GM19099 (cell line): ENCODE results near the gene ANGPT4.

Source experiments
- POLR2A ChIP-seq: IDR thresholded peaks from 3 replicates; pipeline ENCODE4 v1.6.1; 2011; ENCODE audit warnings: low read depth; ENCODE audit not compliant: insufficient read length; ENCODE audit errors: extremely low read depth

Gene ANGPT4

DNA sequence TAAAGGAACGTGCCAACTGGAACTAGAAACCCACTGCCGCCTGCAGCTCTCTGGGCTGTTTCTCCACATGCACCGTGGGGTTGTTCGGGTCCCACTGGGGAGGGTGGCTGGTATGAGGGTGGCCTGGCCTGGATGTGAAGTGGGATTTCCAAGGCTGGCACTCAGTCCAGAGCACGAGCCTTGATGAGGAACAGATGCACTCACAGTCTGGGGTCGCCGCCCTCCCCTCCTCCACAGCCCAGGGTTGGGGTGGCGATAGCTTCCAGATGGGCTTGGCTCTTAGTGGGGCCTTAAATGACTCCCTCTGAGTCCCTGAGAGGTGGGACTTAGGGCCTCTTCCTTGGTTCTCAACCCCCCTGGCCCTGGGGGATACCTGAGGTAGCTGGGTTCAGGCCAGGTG, 30.7 kb upstream of the ANGPT4 start:
- no peak for TF ChIP-seq POLR2A

DNA sequence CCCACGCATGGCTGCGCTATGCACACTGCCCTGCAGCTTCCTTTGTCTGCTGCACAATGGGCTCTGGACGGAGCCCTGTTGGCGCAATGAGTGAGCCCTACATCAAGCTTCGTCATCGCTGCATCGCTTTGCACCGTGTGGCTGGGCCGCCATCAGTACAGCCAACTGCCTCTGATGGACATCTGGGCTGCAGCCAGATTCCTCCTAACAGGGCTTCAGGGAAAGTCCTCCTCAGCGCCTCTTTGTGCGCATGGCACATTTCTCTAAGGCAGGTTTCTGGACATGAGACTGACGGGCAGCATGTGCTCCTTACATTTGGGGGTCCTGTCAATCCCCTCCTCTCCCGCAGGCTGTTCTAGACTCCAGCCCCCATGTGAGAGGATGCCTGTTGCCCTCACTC, 29.7 kb upstream of the ANGPT4 start:
- no peak for TF ChIP-seq POLR2A

DNA sequence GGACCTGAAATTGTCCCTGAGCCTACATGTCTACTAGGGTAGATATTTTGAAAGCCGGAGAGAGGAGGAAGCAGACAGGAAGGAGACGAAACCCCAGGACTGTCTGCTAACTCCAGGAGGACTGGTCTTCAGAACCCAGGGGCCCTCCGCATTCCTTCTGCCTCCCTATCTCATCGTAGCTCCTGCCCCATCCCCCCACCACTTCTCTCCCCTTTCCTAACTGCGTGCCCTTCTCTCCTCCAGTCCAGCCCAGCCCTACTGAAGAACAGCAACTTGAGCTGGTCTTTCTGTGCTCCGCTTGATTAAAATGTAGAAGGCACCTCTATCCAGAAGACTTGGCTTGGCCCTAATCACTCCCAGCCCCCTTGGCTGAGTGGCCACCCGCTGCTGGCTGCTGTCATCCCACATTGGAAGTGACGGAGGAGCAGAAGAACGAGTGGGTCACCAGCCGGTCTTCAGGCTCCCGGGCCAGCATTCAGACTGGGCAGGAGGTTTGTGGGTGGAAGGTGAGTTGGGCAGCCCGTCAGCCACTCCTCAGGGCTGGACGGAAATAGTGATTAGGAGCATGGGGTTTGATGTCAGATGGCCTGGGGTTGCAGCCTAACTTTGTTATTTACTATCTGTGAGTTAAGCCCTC, 28.8 kb upstream of the ANGPT4 start:
- no peak for TF ChIP-seq POLR2A

DNA sequence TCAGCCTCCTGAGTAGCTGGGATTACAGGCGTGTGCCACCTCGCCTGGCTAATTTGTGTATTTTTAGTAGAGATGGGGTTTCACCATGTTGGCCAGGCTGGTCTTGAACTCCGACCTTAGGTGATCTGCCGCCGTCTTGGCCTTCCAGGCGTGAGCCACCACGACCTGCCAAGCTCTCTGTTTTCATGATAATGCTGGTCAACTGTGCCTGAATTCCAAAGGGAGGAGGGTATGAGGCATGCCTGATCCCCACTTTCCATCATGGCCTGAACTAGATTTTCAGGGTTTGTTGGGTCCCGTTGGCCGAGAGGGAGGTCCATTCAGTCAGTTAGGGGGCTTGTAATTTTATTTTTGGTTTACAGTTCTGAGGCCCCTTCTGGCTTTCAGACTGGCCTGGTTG, 28.0 kb upstream of the ANGPT4 start:
- no peak for TF ChIP-seq POLR2A

DNA sequence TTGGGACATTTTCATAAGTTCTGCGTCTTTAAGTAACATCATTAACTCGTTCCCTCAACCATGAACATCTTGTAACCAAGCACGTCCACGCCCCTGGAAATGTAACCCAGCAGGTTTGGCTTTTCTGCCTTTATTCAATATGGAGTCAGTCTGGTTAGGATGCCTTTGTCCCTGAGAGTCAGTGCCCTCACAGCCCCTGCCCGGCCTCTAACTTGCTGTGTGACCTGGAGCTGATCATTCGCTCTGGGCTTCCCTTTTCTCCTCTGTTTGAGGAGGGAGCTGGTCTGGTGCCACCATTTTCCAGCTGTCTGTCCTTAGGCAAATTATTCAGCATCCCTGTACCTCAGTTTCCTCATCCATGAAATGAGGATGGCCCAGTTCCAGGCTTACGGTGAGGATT, 26.5 kb upstream of the ANGPT4 start:
- TF ChIP-seq POLR2A, result no peak

DNA sequence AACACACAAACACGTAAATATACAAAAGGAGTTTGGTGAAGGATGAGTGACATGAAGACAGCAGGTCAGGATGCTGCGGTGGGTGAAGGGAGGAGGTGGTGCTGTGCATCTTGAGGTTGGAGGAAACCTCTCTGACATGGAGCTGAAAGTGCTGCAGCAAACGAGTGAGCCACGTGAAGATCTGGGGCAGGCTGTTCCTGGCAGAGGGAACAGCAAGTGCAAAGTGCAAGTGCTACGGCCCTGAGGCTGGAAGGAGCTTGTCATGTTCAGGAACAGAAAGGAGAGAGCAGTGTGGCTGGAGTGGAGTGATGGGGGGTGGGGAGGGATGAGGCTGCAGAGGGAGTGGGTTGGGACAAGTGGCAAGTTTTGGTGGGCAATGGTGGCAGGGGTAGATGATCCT, 24.8 kb upstream of the ANGPT4 start:
- no peak for TF ChIP-seq POLR2A

DNA sequence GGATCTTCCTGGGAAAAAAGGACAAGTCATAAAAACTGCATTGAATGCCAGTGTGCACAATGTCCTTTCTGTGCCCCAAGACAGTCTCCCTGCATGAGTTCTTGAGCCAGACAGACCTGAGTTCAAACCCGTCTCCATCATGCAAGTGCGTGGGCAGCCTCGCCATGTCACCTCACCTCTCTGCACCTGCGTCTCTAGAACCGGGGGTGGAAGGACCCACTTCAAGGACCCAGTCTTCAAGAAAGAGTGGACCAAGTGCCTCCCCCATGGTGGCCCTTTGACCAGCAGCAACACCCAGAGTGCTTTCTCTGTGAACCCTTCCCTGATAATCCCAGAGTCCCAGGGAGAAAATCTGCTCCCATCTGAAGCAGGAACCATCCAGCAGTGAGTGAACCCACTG, 23.5 kb upstream of the ANGPT4 start:
- TF ChIP-seq POLR2A, result no peak

DNA sequence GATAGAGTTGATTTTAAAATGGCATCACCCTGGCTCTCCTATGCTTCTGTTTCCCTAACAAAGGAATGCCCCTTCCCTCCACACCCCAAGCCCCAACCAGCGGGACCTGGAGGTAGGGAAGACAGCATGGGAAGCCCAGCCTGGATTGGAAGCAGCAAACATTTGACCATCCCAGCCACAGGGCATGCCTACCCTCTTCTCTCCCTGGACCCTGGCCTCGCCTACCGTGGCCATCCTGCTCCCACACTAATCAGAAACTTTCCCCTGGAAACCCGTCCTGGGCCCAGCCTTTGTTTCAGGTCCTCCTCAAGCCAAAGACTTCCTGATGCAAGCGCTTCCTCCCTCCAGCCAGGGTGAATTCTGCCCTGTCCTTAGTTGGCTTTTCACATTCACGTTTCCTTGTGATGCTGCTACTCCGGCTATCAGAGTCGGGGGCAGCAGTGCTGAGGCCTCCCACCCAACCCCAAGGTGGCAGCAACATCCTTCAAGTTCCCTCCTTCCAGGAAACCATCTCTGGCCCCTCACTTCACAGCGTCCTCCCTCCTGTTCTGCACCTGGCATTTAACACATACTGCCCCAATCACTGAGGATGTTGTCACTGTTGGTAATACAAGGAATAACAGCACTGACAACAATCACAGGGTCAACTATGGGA, 18.2 kb upstream of the ANGPT4 start:
- TF ChIP-seq POLR2A, result no peak

DNA sequence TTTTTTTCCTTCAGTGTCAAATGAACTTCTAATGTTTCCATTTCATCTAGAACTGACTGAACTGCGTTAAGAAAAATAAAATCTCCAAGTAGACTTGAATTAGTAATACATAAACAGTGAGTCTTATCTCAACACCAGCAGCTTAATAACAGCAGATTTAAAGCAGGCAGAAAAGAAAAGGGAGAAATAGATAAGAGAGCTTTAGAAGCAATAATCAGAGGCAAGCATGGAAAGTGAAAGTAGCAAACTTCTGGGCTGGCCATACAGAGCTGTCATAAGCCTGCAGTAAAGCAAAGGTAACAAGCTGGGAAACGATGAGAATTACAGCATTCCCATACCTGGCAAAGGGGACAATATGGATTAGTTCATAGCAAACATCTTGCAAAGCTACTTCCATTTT, 16.9 kb upstream of the ANGPT4 start:
- TF ChIP-seq POLR2A, result no peak

DNA sequence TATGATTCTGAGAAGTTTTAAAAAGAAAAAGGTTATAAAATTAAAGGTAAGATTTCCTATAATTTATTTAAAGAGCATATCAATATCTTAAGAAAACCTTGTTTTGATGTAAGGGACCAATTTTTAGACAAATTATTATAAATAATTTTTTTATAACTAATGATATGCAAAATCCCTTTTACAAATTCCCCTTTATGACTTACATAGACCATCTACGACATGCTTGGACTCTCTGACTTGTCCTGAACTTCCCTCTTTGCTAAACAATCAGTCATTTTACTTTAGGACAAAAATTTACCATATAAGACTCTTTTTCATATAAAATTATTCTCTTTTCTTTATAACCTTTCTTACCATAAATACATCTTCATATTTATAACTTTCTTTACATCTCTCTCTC, 15.3 kb upstream of the ANGPT4 start:
- no peak for TF ChIP-seq POLR2A

DNA sequence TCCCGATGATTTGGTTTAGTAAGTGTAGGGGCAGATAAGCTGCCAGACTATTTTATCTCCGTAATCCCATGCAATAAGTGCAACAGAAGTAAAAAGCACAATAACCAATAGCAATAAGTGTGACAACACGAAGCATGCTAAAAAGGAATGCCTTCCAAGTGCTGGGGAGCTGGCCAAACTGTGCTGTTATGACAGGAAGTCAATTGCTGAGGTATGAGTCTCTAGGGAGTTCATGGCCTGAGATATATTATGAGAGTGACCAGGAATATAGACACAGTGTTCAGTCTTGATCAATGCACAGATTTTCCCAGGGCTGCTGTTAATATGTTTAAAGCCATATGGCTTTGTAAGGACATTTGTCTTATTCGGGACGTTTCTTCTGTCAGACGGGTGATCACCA, 10.5 kb upstream of the ANGPT4 start:
- TF ChIP-seq POLR2A, result no peak

DNA sequence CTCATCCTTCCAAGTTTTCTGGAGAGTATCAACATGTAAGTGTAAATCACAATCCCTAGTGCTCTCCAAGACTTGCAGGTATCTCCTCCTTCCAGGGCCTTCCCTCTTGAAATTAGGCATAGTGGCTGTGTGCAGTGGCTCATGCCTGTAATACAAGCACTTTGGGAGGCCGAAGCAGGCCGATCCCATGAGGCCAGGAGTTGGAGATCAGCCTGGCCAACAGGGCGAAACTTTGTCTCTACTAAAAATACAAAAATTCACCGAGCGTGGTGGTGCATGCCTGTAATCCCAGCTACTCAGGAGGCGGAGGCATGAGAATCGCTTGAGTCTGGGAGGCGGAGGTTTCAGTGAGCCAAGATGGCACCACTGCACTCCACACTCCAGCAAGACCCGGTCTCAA, 9.4 kb upstream of the ANGPT4 start:
- no peak for TF ChIP-seq POLR2A

DNA sequence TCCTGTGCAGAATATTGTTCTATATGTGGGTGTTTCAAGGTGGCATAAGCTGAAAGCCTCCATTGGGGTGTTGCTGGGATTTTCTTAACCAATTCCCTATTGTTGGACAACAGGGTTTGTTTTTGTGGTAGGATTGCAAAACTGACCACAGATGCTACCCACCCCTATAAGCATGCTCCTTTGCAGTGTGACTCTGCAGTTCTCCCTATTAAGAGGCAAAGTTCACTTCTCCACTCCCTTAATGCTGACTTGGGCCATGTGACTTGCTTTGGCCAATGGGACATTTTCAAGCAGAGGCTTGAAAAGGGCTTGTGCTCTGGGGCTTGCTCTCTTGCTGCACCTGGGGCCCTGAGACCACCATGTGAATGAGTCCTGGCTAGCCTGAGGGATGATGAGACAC, 8.5 kb upstream of the ANGPT4 start:
- TF ChIP-seq POLR2A, result no peak

DNA sequence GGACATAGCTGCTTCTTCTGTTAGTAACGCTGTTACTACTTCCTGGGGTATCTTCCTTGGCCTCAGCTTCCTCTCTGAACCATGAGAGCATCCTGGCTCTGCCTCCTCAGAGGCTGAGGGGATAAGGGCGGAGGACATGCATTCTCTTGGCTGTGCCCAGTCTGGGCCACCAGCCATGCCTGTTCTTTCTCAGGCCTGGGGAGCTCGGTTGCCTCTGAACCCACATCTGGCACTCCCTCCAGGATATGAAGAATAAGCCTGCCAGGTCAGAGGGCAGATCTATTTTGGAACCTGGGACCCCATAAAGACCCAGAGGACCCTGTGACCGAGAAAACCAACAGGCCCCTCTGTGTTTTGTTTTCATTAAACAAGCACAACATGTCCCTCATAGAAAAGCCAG, 6.6 kb upstream of the ANGPT4 start:
- no peak for TF ChIP-seq POLR2A

DNA sequence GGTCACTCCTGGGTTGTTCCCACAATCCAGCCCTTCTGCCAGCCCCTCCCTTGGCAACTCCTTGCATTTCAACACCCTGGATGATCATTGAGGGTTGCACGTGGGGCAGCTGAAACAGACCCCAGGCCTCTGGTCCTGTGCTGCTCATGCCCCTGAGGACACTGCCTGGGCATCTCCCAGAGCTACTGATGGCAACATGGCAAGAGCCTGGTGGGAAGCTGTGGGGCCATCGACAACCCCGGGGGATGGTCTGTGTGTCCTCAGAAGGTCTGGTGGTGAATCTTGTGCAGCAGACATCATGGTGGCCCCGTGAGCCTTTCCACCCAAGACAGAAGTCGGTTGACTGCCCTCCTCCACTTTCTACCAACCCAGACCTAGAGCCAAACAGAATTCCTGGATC, 4.9 kb upstream of the ANGPT4 start:
- TF ChIP-seq POLR2A, result no peak

DNA sequence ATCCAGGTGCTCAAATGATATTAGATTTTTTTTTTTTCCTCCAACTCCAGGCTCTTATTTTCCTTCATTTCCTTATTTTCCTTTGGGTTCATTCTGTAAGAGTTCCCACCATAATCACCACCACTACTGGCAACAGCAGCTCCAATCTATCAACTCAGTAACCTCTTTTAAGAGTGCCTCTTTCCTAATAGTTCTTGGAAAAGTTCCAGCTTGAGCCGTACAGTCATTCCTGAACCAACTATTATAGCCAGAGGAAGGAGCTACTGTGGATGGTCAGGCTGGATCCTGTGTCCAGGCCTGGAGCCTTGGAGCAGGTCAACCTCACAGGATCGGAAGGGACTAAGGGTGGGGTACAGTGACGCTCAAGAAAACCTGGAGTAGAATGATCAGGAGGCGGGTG, 4.2 kb upstream of the ANGPT4 start:
- TF ChIP-seq POLR2A, result no peak

DNA sequence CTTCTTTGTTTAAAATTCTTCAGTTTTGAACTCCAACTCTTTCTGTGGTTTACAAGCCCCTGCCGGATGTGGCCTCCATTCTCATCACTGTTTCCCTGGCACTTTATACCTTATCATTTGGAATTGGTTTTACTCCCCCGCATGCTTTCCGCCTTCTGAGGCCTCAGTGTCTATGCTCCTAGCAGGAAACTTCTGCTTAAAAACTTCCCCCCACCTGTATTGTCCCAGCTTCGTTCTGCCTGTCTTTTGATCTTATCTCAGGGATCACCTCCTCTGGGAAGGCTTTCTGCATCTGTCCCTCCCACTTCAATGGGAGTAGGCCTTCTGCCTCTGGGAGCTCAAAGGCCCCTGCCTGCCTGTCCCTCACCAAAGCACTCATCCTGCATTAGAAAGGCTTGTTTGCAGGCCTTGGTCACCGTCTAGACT, 3.4 kb upstream of the ANGPT4 start:
- TF ChIP-seq POLR2A, result no peak
